ENCODE data around the gene CELSR1.

CELSR1 gene

GRCh38 chr22:46361826-46362202 lies 175.6 kb downstream of the CELSR1 start:
- TF ChIP-seq, protein P1, sequence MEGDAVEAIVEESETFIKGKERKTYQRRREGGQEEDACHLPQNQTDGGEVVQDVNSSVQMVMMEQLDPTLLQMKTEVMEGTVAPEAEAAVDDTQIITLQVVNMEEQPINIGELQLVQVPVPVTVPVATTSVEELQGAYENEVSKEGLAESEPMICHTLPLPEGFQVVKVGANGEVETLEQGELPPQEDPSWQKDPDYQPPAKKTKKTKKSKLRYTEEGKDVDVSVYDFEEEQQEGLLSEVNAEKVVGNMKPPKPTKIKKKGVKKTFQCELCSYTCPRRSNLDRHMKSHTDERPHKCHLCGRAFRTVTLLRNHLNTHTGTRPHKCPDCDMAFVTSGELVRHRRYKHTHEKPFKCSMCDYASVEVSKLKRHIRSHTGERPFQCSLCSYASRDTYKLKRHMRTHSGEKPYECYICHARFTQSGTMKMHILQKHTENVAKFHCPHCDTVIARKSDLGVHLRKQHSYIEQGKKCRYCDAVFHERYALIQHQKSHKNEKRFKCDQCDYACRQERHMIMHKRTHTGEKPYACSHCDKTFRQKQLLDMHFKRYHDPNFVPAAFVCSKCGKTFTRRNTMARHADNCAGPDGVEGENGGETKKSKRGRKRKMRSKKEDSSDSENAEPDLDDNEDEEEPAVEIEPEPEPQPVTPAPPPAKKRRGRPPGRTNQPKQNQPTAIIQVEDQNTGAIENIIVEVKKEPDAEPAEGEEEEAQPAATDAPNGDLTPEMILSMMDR (IDR thresholded peaks at IDR 0.05; ENCODE audit: low read depth, low read length), result no peak
- peaks cover 7% of the 10 kb centered on the region for H3K36me3 ChIP-seq
- no peaks in the 10 kb centered on the region for H3K27me3 ChIP-seq
- no peak overlapping the region for H3K4me3 ChIP-seq (ENCODE audit: low read depth, low read length)
- H3K4me1 ChIP-seq, result peaks cover 10% of the 10 kb centered on the region
- DNase-seq, result no peak
- H3K9me3 ChIP-seq, result no peaks in the 10 kb centered on the region

GRCh38 chr22:46360891-46361290 lies 176.5 kb downstream of the CELSR1 start:
- Histone ChIP-seq H3K9me3 (no peaks in the 10 kb centered on the region), H3K4me1 (peaks cover 10% of the 10 kb centered on the region), H3K27me3 (no peaks in the 10 kb centered on the region), H3K4me3 (ENCODE audit: low read depth, low read length) (no peak overlapping the region), H3K36me3 (peaks cover 16% of the 10 kb centered on the region)
- no peak for DNase-seq
- TF ChIP-seq, protein P1 (IDR thresholded peaks at IDR 0.05; ENCODE audit: low read depth, low read length), result no peak

DNA sequence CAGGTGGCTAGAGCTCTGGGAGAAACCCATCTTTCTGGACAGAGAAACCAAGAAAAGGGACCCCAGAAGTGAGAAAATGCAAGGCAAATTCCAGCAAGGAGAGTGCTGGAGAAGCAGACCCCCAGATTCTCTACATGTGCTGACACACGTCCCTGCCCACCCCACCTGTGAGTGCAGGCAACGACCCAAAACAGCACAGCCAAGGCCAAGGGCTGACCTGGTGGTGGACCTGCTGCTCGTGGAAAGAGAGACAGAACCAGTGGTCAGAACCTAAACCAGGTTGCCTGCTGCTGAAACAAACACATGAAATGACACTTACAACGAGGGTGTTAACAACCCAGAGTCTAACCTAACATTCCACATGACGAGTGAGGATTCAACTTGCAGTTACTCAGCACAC lies 177.3 kb downstream of the CELSR1 start:
- Histone ChIP-seq H3K9me3 (no peaks in the 10 kb centered on the region), H3K27me3 (no peaks in the 10 kb centered on the region), H3K36me3 (peaks cover 23% of the 10 kb centered on the region), H3K4me3 (ENCODE audit: low read depth, low read length) (no peak overlapping the region), H3K4me1 (peaks cover 9% of the 10 kb centered on the region)
- TF ChIP-seq, protein P1 (IDR thresholded peaks at IDR 0.05; ENCODE audit: low read depth, low read length), result no peak
- DNase-seq, result no peak

DNA sequence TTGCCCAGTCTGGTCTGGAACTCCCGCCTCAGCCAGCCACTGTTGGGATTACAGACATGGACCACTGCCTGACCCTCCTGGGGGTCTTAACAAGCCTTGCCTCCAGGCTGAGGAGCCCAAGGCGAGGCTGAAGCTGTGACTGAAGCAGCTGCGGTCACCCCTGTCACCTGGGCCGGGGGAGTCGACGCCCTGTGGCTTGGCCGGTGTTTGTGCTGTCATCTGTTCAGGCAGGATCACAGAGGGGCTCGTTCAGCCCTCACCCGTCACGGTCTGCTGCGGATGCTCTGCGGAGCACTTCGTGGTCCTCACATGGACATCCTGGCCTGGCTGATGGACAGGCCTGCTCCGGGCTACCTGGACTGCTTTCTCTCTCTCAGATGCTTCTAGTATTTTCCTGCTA lies 178.1 kb downstream of the CELSR1 start:
- H3K36me3 ChIP-seq, result peaks cover 30% of the 10 kb centered on the region
- peaks cover 2% of the 10 kb centered on the region for H3K4me1 ChIP-seq
- no peaks in the 10 kb centered on the region for H3K27me3 ChIP-seq
- H3K9me3 ChIP-seq, result no peaks in the 10 kb centered on the region
- no peak for DNase-seq
- H3K4me3 ChIP-seq (ENCODE audit: low read depth, low read length), result no peak overlapping the region
- TF ChIP-seq, protein P1 (IDR thresholded peaks at IDR 0.05; ENCODE audit: low read depth, low read length), result no peak

DNA sequence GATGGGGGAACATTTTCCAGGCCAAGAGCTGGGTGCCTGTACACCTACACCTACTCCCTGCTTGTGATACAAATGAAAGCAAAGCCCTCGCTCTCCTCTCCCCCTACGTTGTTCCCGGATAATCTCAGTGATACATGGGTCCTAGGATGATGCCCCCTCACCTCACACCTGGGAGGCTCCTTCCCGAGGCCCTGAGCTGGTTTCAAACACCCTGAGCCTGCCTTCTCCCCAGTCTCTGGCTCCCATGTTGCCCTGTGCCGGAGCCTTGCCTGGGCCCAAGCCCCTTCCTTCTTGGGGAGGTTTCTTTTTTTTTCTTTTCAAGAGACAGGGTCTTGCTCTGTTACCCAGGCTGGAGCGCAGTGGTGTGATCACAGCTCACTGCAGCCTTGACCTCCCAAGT lies 178.7 kb downstream of the CELSR1 start:
- H3K4me1 ChIP-seq, result peaks cover 5% of the 10 kb centered on the region
- no peaks in the 10 kb centered on the region for H3K27me3 ChIP-seq
- TF ChIP-seq, protein P1 (IDR thresholded peaks at IDR 0.05; ENCODE audit: low read depth, low read length), result no peak
- no peaks in the 10 kb centered on the region for H3K9me3 ChIP-seq
- peaks cover 36% of the 10 kb centered on the region for H3K36me3 ChIP-seq
- DNase-seq, result no peak
- no peak overlapping the region for H3K4me3 ChIP-seq (ENCODE audit: low read depth, low read length)

DNA sequence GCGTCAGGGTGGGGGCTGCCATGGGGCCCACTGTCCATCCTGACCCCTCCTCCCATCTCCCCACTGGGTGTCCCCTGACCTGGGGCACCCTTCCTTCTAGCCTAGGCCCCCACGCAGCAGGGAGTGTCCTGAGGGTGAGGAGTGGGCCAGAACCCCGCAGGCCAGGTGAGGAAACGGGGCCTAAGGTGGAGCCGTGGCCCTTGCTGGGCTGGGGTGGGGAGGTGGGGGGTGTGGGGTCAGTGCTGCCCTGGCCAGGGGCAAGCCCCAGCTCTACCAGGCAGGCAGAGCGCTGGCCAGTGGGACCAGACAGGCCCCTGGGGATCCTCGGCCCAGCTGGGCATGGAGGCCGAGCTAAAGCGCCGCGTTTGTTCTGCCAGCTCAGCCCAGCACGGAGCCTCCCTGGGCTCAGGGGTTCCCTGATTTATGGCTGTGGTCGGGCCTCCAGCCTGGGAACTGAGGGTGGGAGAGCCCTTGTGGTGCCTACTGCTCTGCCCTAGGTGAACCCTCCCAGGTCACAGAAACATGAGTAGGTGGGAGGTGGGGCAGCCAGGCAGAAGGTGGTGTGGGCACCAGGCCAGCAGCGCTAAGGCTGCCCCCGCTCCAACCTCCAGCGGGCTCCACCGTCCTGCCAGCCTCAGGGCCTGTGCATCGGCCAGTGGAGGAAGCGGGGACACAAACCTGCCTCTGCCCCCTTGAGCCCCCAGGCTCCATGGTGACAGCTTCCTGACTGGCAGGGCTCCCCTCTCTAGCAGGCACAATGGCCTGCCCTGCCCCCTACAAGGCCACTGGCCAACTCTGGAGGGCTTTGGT lies 179.5 kb downstream of the CELSR1 start:
- DNase-seq, result no peak
- H3K4me1 ChIP-seq, result peaks cover 13% of the 10 kb centered on the region
- no peak overlapping the region for H3K4me3 ChIP-seq (ENCODE audit: low read depth, low read length)
- H3K36me3 ChIP-seq, result peaks cover 42% of the 10 kb centered on the region
- H3K27me3 ChIP-seq, result no peaks in the 10 kb centered on the region
- TF ChIP-seq, protein P1 (IDR thresholded peaks at IDR 0.05; ENCODE audit: low read depth, low read length), result no peak
- H3K9me3 ChIP-seq, result no peaks in the 10 kb centered on the region
